NT2/D1 (cell line): Measurements from ENCODE around the gene NUP54.

ENCODE experiments used
- YY1 ChIP-seq: IDR thresholded peaks from 2 replicates; pipeline ENCODE4 v1.6.1; 2011; ENCODE audit not compliant: insufficient read length, insufficient read depth
- ZNF274 ChIP-seq: IDR thresholded peaks from 2 replicates; pipeline ENCODE4 v1.6.1; 2011; ENCODE audit warnings: mild to moderate bottlenecking, low read depth, low read length

- TF ChIP-seq YY1 (no peak), ZNF274 (no peak)
Measured at GRCh38 chr4:76168688-76169087, 20.5 kb upstream of the NUP54 start.
